ENCODE data around the gene GDPD3.

The GDPD3 gene

GRCh38 chr16:30094541-30095165 is 18.7 kb downstream of the GDPD3 start:
- no peak for DNase-seq

GRCh38 chr16:30092373-30093010 is 20.8 kb downstream of the GDPD3 start:
- DNase-seq, result peak; percentile 94

- DNase-seq, result peak; percentile 97
Observed at GRCh38 chr16:30091474-30092372, 21.6 kb downstream of the GDPD3 start, which contains the start of gene TBX6. TSS of gene TBX6 (minus strand) at chr16:30091924. CDS start at chr16:30091193, 731 bp downstream.

- DNase-seq, result no peak
Observed at GRCh38 chr16:30090610-30091331, 22.6 kb downstream of the GDPD3 start.

GRCh38 chr16:30088832-30089624 is 24.3 kb downstream of the GDPD3 start:
- no peak for DNase-seq

- DNase-seq, result no peak
Observed at GRCh38 chr16:30088237-30088831, 25.0 kb downstream of the GDPD3 start.

GRCh38 chr16:30087181-30087898 is 26.0 kb downstream of the GDPD3 start:
- no peak for DNase-seq

GRCh38 chr16:30086291-30087140 is 26.8 kb downstream of the GDPD3 start:
- no peak for DNase-seq

GRCh38 chr16:30085820-30086219 is 27.5 kb downstream of the GDPD3 start:
- no peak for DNase-seq

GRCh38 chr16:30085247-30085646 is 28.1 kb downstream of the GDPD3 start:
- no peak for DNase-seq

- DNase-seq, result no peak
Observed at GRCh38 chr16:30084816-30085159, 28.5 kb downstream of the GDPD3 start.

- DNase-seq, result no peak
Observed at GRCh38 chr16:30084096-30084815, 29.1 kb downstream of the GDPD3 start.

- no peak for DNase-seq
Observed at GRCh38 chr16:30083216-30084055, 29.9 kb downstream of the GDPD3 start.

GRCh38 chr16:30082545-30083090 is 30.7 kb downstream of the GDPD3 start:
- DNase-seq, result no peak

- no peak for DNase-seq
Observed at GRCh38 chr16:30079480-30079879, 33.9 kb downstream of the GDPD3 start.

GRCh38 chr16:30078744-30079143 is 34.6 kb downstream of the GDPD3 start:
- DNase-seq, result no peak

- no peak for DNase-seq
Observed at GRCh38 chr16:30077656-30078055, 35.7 kb downstream of the GDPD3 start.

- DNase-seq, result no peak
Observed at GRCh38 chr16:30076276-30076791, 37.0 kb downstream of the GDPD3 start.

Data from NCI-H69 (cell line).